ENCODE results near the gene BANP. TPM values are rescaled to one million over a fixed set of nuclear protein-coding genes. Genes with fewer than 3 reads are reported as not detected.

BANP gene
- total and polyA plus RNA-seq, 2 experiments from 2014 or later, result 14.8 TPM

- Histone ChIP-seq H3K4me1 (ENCODE audit: insufficient read depth) (peaks cover 34% of the 10 kb centered on the region), H3K79me2 (ENCODE audit: insufficient read depth) (no peaks in the 10 kb centered on the region), H3K27ac (peak overlapping the region; percentile 96), H3F3A (ENCODE audit: insufficient read depth) (peaks cover 40% of the 10 kb centered on the region), H3K4me2 (ENCODE audit: unreplicated experiment) (peak overlapping the region; percentile 70), H4K20me1 (ENCODE audit: insufficient read depth) (no peaks in the 10 kb centered on the region), H3K9me3 (ENCODE audit: low read depth) (no peaks in the 10 kb centered on the region), H3K27me3 (replicated peaks; ENCODE audit: insufficient read depth) (no peaks in the 10 kb centered on the region), H2AFZ (peak overlapping the region; percentile 57), H3K4me3 (peak overlapping the region; percentile 48), H3K9me2 (ENCODE audit: insufficient read depth) (no peaks in the 10 kb centered on the region), H3K36me3 (ENCODE audit: low read depth) (no peaks in the 10 kb centered on the region), H3K9ac (peak overlapping the region; percentile 77)
- TF ChIP-seq EZH2phosphoT487 (IDR thresholded peaks at IDR 0.05; ENCODE audit: insufficient read depth, low read depth) (no peak), EZH2 (IDR thresholded peaks at IDR 0.05; ENCODE audit: insufficient read depth, poor library complexity, severe bottlenecking) (no peak)
- peak; percentile 93 for DNase-seq
- in situ Hi-C loops (cut with MboI), result no loop called here
- WGBS, 2 experiments (ENCODE audit: low coverage in 1 of 2, low lambda C conversion rate in 2 of 2, missing lambda C conversion rate in 2 of 2), result 16 to 19% methylated on average over 30 of the region's 30 CpGs
Observed at GRCh38 chr16:88062341-88063210, 111.3 kb downstream of the BANP start.

- TF ChIP-seq EZH2 (IDR thresholded peaks at IDR 0.05; ENCODE audit: insufficient read depth, poor library complexity, severe bottlenecking) (no peak), EZH2phosphoT487 (IDR thresholded peaks at IDR 0.05; ENCODE audit: insufficient read depth, low read depth) (no peak)
- Histone ChIP-seq H3K36me3 (ENCODE audit: low read depth) (no peaks in the 10 kb centered on the region), H3K9me2 (ENCODE audit: insufficient read depth) (no peaks in the 10 kb centered on the region), H3K9me3 (ENCODE audit: low read depth) (no peaks in the 10 kb centered on the region), H3K9ac (peak overlapping the region; percentile 77), H3F3A (ENCODE audit: insufficient read depth) (peaks cover 40% of the 10 kb centered on the region), H2AFZ (peak overlapping the region; percentile 57), H4K20me1 (ENCODE audit: insufficient read depth) (no peaks in the 10 kb centered on the region), H3K79me2 (ENCODE audit: insufficient read depth) (no peaks in the 10 kb centered on the region), H3K27me3 (replicated peaks; ENCODE audit: insufficient read depth) (no peaks in the 10 kb centered on the region), H3K4me3 (peak overlapping the region; percentile 48), H3K27ac (peak overlapping the region; percentile 96), H3K4me1 (ENCODE audit: insufficient read depth) (peaks cover 34% of the 10 kb centered on the region), H3K4me2 (ENCODE audit: unreplicated experiment) (peak overlapping the region; percentile 70)
- DNase-seq, result peak; percentile 94
- WGBS, 2 experiments (ENCODE audit: low coverage in 1 of 2, low lambda C conversion rate in 2 of 2, missing lambda C conversion rate in 2 of 2), result 5 to 6% methylated on average over 16 of the region's 16 CpGs
- in situ Hi-C loops (cut with MboI), result no loop called here
Observed at GRCh38 chr16:88063211-88063773, 112.1 kb downstream of the BANP start.

- Histone ChIP-seq H4K20me1 (ENCODE audit: insufficient read depth) (no peaks in the 10 kb centered on the region), H3K79me2 (ENCODE audit: insufficient read depth) (no peaks in the 10 kb centered on the region), H3K9me2 (ENCODE audit: insufficient read depth) (no peaks in the 10 kb centered on the region), H3F3A (ENCODE audit: insufficient read depth) (peaks cover 40% of the 10 kb centered on the region), H3K9me3 (ENCODE audit: low read depth) (no peaks in the 10 kb centered on the region), H3K4me3 (peak overlapping the region; percentile 48), H3K27ac (peak overlapping the region; percentile 96), H3K4me1 (ENCODE audit: insufficient read depth) (peaks cover 34% of the 10 kb centered on the region), H3K9ac (peak overlapping the region; percentile 77), H3K4me2 (ENCODE audit: unreplicated experiment) (peak overlapping the region; percentile 70), H3K36me3 (ENCODE audit: low read depth) (no peaks in the 10 kb centered on the region), H2AFZ (0 out of 2 replicates have a peak overlapping the region, but pooled peaks have one; percentile 57), H3K27me3 (replicated peaks; ENCODE audit: insufficient read depth) (no peaks in the 10 kb centered on the region)
- TF ChIP-seq EZH2 (IDR thresholded peaks at IDR 0.05; ENCODE audit: insufficient read depth, poor library complexity, severe bottlenecking), result no peak
- TF ChIP-seq EZH2phosphoT487 (IDR thresholded peaks at IDR 0.05; ENCODE audit: insufficient read depth, low read depth), result no peak
- in situ Hi-C loops (cut with MboI), result no loop called here
- no peak for DNase-seq
- WGBS, 2 experiments (ENCODE audit: low coverage in 1 of 2, low lambda C conversion rate in 2 of 2, missing lambda C conversion rate in 2 of 2), result 66 to 75% methylated on average over 24 to 31 of the region's 31 CpGs
Observed at GRCh38 chr16:88064011-88064888, 113.0 kb downstream of the BANP start.

Data from GM23248 (cell line).